Erythroblast (primary cell): ENCODE data around the gene CCDC137.

Source experiments
- DNase-seq, 2 experiments: peaks; one replicate each; lab custom pipeline; 2025; lab: John Stamatoyannopoulos, UW
- GATA1 ChIP-seq: IDR thresholded peaks from 2 replicates; pipeline ENCODE4 v1.6.1; 2011; ENCODE audit warnings: low read depth, mild to moderate bottlenecking, control low read depth, low read length, moderate library complexity
- POLR2A ChIP-seq: IDR thresholded peaks from 2 replicates; pipeline ENCODE4 v1.6.1; 2011; ENCODE audit warnings: mild to moderate bottlenecking, low read length

The CCDC137 gene

DNA sequence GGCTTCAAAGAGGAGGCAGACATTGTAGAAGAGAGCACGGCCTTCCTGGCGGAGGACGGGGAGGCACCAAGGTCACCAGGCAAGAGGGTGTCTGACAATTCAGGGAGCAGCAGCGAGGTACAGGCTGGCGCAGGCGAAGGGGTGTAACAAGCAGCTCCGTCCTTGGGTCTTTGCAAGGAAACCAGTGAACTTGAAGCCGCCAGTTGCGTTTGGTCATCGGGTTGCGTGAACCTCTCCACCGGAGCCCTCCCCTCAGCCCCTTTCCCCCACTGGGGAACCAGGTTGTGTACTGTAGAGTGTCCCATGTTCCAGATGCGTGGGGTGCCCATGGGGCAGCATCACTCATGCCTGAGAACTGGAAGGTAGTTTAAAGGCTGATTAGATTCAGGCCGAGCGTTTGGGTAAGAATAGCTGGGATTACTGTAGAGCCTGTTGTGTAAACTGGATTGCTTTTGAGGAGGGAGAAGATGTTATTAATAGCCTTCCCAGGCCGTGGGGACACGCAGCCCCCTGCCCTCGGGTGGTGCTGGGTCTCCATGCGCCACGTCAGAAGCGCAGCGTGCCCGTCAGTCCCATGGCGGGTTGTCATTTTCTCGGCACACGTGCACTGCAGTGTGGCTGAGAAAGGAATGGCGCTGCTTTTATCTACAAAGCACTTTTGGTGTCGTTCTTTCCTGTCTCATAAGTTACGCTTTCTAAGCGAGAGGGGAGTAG lies 39.1 kb downstream of the CCDC137 start:
- no peak for DNase-seq
- TF ChIP-seq POLR2A (no peak), GATA1 (no peak)

- DNase-seq: no peak
- TF ChIP-seq POLR2A (no peak), GATA1 (no peak)
Measured at GRCh38 chr17:81706232-81706611, 39.7 kb downstream of the CCDC137 start.

DNA sequence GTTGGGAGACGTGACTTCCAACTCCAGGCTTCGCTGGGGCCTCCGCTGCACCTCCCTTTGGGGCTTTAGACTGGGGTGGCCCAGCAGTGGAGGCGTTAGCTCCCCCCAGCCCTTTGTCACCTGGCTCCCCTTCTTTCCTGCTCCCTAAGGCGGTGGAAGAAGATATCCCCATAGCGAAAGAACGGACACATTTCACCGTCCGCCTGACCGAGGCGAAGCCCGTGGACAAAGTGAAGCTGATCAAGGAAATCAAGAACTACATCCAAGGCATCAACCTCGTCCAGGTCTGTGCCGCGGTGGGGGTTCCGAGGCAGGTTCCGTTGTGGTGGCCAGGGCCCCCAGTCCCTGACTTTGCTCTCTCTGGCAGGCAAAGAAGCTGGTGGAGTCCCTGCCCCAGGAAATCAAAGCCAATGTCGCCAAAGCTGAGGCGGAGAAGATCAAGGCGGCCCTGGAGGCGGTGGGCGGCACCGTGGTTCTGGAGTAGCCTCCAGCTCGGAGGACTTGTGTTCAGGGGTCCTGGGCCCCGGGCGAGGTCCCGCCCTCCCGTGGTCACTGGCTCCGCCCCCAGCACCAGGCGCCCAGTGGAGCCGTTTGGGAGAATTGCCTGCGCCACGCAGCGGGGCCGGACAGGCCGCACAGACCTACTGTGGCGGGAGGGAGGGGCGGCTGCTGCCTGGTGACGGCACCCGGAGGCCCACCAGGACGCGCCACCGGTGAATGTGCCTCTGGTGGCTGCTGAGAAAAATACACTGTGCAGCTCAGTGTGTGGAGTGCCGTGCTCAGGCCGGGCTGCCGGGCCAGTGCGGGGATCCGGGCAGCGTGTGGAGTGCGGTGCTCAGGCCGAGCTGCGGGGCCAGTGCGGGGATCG lies 40.5 kb downstream of the CCDC137 start:
- DNase-seq: no peak
- TF ChIP-seq GATA1: no peak

GRCh38 chr17:81707725-81708646 lies 41.4 kb downstream of the CCDC137 start:
- TF ChIP-seq POLR2A (no peak), GATA1 (no peak)
- no peak for DNase-seq

DNA sequence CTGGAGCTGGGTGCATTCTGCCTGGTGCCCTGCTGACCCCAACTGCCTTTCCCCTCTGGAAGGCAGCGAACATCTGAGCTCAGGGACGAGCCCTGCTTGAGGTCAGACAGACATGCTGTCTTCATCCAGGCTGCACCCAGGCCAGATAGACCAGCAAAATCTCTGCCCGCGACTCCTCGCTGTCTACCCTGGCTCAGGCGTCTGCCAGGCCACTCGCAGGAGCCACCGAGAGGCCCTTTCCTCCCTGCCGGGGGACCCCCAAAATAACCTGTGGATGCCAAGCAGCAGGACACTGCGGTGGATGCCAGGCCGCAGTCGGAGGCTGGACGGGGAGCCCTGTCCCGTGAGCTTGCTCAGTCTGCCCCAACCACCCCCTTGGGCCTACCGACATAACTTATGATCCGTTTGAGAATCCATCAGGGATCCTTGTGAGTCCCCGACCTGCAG lies 42.2 kb downstream of the CCDC137 start:
- TF ChIP-seq POLR2A (no peak), GATA1 (no peak)
- DNase-seq: no peak

DNA sequence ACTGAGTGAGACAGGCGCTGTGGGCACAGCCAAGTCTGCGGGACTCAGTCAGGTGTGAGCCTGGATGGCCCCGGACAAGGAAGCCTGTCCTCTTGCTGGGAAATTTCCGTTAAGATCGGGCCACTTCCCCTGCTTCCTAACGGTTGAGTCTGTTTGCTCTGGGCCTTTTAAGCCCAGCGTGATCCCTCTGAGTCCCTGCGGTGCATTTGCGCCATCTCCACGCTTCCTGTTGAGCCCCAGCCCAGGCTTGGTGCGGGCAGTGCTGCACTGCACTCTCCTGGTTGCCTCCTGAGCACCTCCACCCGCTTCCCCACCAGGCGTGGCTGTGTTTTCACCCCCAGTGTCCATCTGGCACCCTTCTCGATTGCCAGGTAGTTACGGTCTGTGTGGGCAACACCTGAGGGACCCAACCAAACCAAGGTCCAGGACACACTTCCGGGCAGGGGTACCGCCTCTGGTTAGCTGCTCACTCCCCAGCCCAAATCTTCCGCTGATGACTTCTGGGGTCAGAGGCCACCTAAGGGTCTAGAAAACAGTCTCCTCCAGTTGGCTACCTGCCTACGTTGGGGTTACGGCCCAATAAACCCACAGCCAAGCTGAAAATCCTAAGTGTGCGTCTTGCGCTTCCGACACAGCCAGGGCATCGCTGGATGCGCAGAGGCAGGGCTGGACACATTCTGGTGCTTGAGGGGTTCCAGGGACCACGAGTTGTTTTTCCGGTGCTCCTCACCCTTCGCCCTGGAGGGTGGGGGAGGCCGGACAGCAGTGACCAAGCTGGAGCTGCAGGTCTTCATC lies 44.2 kb downstream of the CCDC137 start:
- DNase-seq: no peak
- TF ChIP-seq POLR2A (peak; percentile 34), GATA1 (no peak)

DNA sequence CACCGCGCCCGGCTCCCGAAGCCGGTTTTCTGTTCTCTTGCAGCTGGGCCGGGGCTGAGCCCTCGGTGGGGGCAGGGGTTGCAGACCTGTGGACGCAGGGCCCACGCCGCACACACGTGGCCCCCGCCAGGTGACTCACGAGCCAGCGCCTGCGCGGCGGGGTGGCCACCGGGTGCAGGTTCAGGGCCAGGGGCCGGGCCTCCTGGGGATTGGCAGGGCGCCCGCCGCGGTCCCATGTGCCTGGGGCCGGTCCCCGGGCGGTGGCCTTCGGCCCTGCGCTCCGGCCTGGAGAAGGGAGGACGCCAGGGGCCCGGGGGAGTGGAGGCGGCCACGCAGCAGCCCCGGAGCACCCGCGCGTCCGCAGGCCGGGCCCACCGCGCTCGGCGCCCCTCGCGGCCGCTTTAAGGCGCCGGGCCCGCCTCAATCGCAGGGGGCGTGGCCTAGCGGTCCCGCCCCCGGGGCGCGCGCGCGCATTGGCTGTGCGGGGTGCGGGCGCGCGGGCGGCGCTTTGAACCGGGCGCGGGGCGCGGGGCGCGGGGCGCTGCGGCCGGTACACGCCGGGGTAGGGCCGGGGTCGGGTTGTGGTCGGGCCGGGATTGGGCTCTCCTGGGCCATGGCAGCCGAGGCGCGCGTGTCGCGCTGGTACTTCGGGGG lies 45.4 kb downstream of the CCDC137 start, which contains the start of gene SLC25A10:
Gene SLC25A10 (plus strand): TSS at position 471 of the 654 bp plus-strand sequence. CDS start 143 bp downstream, at position 614.
- DNase-seq: peak; percentile 88 to 92
- TF ChIP-seq POLR2A (no peak), GATA1 (no peak)

DNA sequence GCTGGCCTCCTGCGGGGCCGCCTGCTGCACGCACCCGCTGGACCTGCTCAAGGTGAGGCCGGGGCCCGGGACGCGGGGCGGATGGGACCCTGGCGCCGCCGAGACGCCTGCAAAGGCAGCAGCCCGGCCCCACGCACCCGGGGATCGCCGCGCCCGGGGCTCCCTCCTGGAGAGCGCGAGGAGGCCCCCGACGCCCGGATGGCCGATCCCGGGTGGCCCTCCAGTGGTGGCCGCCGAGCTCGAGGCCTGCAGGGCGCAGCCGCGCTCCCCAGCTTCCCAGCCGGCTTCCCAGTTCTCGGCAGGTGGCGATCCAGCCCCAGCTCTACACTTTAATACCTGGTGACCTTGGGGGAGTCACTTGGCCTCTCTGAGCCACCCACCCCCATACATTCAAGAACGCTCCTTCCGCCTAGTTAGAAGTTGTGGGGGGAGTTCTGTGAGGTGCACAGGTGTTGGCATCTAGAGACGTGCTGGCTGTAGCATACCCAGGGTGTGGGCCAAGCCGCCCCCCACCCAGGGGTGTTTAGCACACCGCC lies 46.0 kb downstream of the CCDC137 start:
- TF ChIP-seq POLR2A (no peak), GATA1 (no peak)
- peak; percentile 65 to 71 for DNase-seq

GRCh38 chr17:81713004-81713555 lies 46.5 kb downstream of the CCDC137 start:
- TF ChIP-seq GATA1: no peak
- TF ChIP-seq POLR2A: no peak
- DNase-seq: peak in 1 of 2 experiments; percentile 36

DNA sequence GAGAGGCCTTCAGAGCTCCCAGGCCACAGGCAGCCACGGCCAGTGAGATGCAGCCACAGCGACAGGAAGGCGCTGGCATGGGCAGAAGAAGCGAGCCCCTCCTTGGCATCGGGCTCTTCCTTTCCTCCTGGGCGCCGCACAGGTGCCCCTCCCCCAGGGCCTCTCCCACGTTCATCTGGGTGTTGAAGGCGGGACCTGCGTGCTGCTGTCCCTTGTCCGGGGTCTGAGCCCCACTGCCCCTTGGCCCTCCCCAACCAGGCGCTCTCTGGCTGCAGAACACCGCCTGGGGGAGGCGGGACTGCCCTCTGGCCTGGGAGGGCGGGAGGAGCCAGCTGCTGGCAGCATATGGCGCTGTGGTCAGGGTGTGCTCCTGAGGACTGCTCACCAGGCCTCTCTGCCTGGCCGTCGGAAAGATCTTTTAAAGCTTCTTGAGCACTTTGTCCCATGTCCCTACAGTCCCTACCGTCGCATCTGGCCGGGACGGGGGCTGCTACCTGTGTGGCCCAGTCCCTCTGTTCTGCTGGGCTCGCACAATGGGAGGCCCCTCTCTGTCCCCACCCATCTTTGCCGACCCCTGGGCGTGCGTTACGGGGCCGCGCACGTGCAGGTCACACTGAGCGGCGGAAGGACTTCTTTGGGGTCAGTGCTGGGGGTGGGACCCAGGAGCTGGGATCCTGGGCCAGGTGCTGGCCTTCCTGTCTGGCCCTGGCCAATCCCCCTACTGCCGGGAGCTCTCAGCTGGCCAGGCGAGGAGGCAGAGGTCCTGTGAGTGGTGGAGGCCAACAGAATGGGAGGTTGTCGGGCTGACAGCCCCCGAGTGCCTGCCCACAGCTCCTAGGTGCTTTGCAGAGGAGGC lies 47.2 kb downstream of the CCDC137 start:
- peak; percentile 29 to 54 for DNase-seq
- no peak for TF ChIP-seq GATA1
- no peak for TF ChIP-seq POLR2A
